ENCODE results near the gene STIMATE. TPM values are rescaled to one million over a fixed set of nuclear protein-coding genes. Genes with fewer than 3 reads are reported as not detected.

The STIMATE gene
- total RNA-seq, 1 experiment from 2014 or later: 18.0 TPM

DNA sequence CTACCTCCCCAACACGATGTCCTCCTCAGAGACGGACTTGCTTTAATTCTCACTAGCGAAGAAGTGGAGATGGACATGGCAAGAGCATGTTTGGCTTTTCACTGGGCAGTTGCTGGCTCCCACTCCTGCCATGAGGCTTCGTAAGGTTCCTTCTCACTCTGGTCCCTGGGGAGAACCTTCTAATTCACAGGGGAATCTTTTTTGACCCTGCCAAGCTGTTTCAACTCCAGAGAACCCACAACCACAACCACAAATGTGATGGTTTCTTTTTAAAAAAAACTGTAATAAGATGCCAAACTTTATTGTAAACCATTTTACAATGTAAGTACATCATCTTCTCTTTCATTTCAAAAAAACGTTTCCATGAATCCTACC is 60.9 kb downstream of the STIMATE start:
- no peak for DNase-seq (ENCODE audit: low read depth, low spot score)
- in situ Hi-C loops (cut with HindIII; ENCODE audit: low pct_unique_long_range_greater_than_20kb, low sequenced_read_pairs): no loop called here

DNA sequence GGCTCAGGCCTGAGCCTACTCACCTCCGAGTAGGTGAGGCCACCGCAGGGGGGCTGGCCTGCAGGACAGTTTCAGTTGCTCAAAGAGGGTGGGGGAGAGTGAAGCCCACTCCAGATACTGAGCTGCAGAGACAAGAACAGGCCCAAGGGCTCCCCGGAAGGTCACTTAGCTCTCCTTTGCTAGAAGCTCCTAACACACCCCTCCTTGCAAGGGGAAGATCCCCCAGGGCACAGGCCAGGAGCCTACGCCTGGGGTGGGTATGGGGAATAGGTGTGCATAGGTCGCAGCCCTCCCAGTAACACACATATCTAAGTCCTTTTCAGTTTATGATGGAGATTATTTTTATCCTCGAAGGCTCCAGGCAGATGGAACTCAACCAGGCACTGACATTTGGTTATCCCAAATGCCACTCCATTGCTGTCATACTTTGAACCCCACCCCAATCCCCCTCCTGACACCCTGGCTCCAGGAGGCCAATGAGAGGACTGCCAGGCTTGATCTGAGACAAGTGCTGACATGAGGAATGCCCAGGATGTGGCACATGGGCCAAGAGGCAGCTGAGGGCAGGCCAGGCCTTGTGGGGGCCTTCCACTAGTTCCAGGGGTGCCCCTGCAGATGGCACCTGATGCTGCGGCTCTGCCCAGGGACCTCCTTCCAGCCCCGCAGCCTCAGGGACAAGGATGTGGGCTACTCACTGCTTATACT is 61.4 kb downstream of the STIMATE start:
- in situ Hi-C loops (cut with HindIII; ENCODE audit: low pct_unique_long_range_greater_than_20kb, low sequenced_read_pairs): no loop called here
- no peak for DNase-seq (ENCODE audit: low read depth, low spot score)

DNA sequence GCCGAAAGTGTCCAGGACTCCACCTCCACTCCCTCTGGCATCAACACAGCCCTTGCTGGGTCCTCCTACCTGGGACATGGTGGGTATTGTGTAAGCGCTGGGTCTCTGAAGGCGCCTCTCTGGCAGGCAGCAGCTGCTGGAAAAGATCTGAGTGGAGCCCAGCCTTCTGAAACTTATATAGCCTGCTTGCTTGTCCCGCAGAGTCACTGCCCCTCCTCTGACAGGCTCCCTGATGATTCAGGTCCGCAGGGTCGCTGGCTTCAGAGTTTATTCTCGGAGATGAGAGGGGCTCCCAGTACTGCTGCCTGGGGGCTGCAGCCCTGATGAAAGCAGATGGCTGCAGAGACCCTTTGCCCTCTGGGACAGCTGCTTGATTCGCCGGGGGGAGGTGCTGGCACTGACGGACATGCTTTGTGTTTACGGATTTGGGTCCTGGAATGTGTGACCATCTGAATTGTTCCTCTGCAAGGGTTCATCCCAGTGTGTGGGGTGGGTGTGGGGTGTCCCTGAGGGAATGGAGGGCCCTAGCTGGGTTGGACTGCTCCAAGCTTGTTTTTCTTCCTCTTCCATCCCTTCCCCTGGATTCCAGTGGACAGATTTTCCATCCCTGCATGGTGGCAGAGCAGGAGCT is 62.4 kb downstream of the STIMATE start, which contains the start of gene MUSTN1:
TSS of gene MUSTN1 (minus strand) at position 149 of the 631 bp plus-strand sequence. CDS start at position 78, 71 bp downstream.
- in situ Hi-C loops (cut with HindIII; ENCODE audit: low pct_unique_long_range_greater_than_20kb, low sequenced_read_pairs): no loop called here
- DNase-seq (ENCODE audit: low read depth, low spot score): no peak

- in situ Hi-C loops (cut with HindIII; ENCODE audit: low pct_unique_long_range_greater_than_20kb, low sequenced_read_pairs): no loop called here
- no peak for DNase-seq (ENCODE audit: low read depth, low spot score)
Observed at GRCh38 chr3:52833202-52833601, 64.1 kb downstream of the STIMATE start.

DNA sequence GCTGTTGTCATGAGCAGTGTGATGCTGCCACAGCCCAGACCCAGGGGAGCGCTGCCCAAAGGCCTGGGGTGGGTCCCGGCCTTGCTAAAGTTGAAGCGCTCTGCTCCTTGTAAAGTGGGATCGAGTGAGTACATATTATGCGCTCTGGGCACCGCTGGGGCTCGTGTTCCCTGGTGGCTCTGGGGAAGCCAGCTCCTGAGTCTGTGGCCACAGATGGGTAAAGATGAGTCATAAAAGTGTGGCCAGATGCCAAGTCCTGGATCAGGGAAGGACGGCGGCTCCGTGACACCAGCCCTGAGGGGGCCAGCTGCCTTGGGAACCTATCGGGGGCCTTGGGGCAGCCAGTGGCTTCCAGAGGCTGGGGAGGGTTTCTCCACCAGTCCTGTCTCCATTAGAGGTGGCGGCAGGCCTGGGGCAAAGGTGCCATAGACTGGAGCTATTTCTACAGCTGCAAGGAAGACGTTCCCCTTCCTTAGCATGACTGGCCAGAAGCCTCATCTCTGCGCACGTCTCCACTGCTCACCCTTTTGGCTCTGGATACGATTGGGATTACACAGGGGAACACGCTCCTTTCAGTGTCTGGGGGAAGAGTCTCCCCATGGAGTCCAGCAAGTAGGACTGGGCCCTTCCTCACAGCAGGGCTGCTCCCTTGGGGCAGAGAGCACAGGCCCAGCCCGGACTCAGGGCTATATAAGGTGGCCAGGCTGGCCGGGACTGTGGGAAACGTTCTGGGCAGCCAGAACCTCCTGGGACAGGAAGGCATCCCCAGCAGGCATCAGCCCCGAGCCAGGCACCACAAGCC is 65.6 kb downstream of the STIMATE start:
- peak; percentile 54 for DNase-seq (ENCODE audit: low read depth, low spot score)
- in situ Hi-C loops (cut with HindIII; ENCODE audit: low pct_unique_long_range_greater_than_20kb, low sequenced_read_pairs): no loop called here

DNA sequence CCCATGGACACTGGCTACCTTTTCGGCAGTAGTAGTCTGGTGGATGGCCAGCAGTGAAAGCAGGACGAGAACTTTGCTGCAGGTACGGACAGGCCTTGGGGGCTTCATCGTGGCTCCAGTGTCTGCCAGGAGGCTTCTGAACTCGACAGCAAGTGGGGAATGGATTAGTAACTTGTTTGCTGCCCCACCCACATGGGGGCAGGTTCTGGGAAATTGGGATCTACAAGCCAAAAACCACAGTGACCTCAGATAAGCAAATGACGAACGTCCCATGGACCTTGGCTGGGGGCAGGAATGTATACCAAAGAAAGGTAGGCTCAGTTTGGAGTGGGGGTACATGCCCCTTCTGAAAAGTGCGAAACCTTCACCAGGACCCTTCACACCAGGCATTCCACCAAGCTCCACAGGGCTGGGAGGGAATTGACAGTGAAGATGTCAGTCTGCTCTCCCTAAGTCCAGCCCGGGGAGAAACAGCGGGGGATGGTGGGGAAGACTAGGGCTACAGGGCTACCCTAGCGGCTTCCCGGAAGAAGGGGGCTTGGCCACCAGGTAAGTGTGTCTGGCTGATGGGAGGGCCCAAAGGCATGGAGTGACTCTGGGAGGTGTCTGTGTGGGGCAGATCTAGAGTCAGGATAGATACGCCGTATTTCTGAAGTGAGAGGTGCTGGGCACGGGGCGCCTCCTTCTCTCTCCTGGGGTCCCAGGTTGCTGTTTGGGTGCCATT is 66.7 kb downstream of the STIMATE start, which contains the start of gene ITIH4:
TSS of gene ITIH4 (minus strand) at position 138 of the 724 bp plus-strand sequence. CDS start at position 108, 30 bp downstream.
- no peak for DNase-seq (ENCODE audit: low read depth, low spot score)
- in situ Hi-C loops (cut with HindIII; ENCODE audit: low pct_unique_long_range_greater_than_20kb, low sequenced_read_pairs): no loop called here

GRCh38 chr3:52829906-52830463 is 67.4 kb downstream of the STIMATE start:
- no peak for DNase-seq (ENCODE audit: low read depth, low spot score)
- in situ Hi-C loops (cut with HindIII; ENCODE audit: low pct_unique_long_range_greater_than_20kb, low sequenced_read_pairs): no loop called here

DNA sequence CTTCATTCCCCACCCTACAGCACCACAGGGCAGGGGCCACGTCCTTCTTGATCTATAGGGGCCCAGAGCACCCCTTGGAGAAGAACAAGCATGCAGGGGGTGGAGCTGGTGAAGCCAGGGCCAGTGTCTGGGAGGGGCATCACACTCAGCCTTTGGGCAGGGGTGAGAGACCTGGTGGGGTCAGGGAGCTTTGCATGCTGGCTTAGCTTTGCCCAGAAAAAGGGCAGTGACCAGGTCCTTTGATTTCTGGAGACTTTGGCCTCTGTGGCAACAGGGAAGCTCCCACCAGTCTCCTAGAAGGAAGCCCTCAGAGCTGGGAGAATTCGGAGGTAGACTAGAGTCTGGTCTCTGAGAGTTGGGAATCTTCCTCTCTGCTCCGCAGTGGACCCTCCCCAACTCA is 67.9 kb downstream of the STIMATE start:
- in situ Hi-C loops (cut with HindIII; ENCODE audit: low pct_unique_long_range_greater_than_20kb, low sequenced_read_pairs): no loop called here
- no peak for DNase-seq (ENCODE audit: low read depth, low spot score)

DNA sequence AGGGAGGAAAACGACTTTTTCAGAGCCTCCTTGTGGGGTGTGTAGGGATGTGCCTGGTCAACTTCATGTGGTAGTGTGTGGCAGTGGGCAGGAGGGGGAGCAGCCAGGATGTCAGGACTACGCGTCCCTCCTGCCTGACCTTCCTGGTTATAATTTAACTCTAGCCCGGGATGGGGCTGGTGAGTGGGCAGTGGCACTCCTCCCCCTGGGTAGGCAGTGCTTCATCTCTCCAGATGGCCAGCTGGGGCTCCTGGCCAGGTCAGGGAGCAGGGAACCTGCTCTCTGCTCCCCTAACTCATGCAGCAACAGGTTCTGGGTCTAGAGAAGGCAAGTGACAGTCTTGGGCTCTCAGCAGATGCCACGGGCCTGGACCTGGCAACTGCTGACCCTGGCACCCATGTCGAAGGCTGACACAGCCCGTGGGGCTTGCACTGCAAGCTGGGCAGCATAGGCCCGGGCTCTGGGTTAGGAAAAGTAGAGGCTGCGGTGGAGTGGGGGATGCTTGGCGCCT is 69.4 kb downstream of the STIMATE start:
- in situ Hi-C loops (cut with HindIII; ENCODE audit: low pct_unique_long_range_greater_than_20kb, low sequenced_read_pairs): no loop called here
- DNase-seq (ENCODE audit: low read depth, low spot score): no peak

GRCh38 chr3:52827441-52827840 is 69.9 kb downstream of the STIMATE start:
- DNase-seq (ENCODE audit: low read depth, low spot score): no peak
- in situ Hi-C loops (cut with HindIII; ENCODE audit: low pct_unique_long_range_greater_than_20kb, low sequenced_read_pairs): no loop called here

GRCh38 chr3:52824037-52824436 is 73.3 kb downstream of the STIMATE start:
- in situ Hi-C loops (cut with HindIII; ENCODE audit: low pct_unique_long_range_greater_than_20kb, low sequenced_read_pairs): no loop called here
- no peak for DNase-seq (ENCODE audit: low read depth, low spot score)

DNA sequence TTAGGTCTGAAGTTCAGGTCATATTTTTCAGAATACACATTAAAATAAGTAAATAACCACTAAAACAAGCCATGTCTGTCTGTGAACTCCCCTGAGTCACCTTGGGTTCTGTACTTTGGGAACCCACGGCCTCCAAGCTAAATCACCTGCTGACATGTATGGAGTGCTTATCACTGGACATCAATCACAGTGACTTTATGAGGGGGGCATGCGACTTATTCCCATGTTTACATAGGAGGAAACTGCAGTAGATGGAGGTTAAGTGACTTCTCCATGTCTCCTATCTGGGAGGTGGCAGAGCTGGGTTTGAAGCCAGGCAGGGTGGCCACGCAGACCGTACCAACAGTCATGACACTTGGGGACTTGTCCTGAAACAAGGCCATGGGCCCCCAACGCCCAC is 75.0 kb downstream of the STIMATE start:
- in situ Hi-C loops (cut with HindIII; ENCODE audit: low pct_unique_long_range_greater_than_20kb, low sequenced_read_pairs): no loop called here
- no peak for DNase-seq (ENCODE audit: low read depth, low spot score)

DNA sequence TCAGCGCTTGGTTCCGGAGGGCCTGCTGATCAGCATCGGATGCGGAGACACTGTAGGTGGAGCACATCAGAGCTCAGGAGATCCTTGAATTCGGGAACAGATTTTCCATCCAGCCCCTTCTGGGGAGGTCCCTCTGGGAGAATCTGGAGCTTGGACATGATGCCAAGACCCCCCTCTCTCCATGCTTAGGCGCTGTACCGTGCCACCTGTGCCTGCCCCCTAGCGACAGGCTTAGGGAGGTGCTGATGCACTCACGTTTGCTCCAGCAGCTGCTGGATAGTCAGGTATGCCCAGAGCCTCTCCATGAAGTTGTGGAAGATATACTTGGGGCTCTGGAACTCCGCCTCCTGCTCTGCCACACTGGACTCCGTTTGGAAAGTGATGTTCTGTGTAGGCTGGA is 76.6 kb downstream of the STIMATE start:
- DNase-seq (ENCODE audit: low read depth, low spot score): peak; percentile 63
- in situ Hi-C loops (cut with HindIII; ENCODE audit: low pct_unique_long_range_greater_than_20kb, low sequenced_read_pairs): no loop called here

DNA sequence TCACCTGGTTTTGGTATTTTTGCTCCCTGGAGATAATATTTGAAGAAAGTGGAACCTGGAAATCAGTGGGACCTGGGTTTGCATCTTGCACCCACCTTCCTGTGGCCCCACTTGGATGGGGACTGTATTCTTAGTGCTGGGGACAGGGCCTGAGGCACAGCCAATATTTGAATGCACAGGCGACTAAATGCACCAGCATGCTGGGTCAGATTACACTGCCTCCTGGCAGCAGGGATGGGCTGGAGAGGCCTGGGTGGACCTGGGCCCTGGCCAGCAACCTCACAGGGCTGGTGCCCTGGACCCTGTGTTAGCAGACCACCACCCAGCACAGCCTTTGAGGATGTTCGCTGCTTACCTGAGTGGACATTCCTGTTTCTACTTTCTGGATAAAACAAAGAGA is 77.4 kb downstream of the STIMATE start:
- DNase-seq (ENCODE audit: low read depth, low spot score): no peak
- in situ Hi-C loops (cut with HindIII; ENCODE audit: low pct_unique_long_range_greater_than_20kb, low sequenced_read_pairs): no loop called here

GRCh38 chr3:52817860-52818259 is 79.5 kb downstream of the STIMATE start:
- in situ Hi-C loops (cut with HindIII; ENCODE audit: low pct_unique_long_range_greater_than_20kb, low sequenced_read_pairs): no loop called here

GRCh38 chr3:52817221-52817620 is 80.1 kb downstream of the STIMATE start:
- in situ Hi-C loops (cut with HindIII; ENCODE audit: low pct_unique_long_range_greater_than_20kb, low sequenced_read_pairs): no loop called here

More at GRCh38 chr3:52817860-52818259, 79.5 kb downstream of the STIMATE start:
- DNase-seq (ENCODE audit: low read depth, low spot score): no peak

GRCh38 chr3:52816654-52817053 is 80.7 kb downstream of the STIMATE start:
- no peak for DNase-seq (ENCODE audit: low read depth, low spot score)
- in situ Hi-C loops (cut with HindIII; ENCODE audit: low pct_unique_long_range_greater_than_20kb, low sequenced_read_pairs): no loop called here

More at GRCh38 chr3:52817221-52817620, 80.1 kb downstream of the STIMATE start:
- no peak for DNase-seq (ENCODE audit: low read depth, low spot score)

Data from SK-MEL-5 (cell line).